ENCODE data around the gene TBX6. TPM values are rescaled to one million over a fixed set of nuclear protein-coding genes. Genes with fewer than 3 reads are reported as not detected.
"Not testable (repeated sequence)": the region's sequence is repeated elsewhere in the genome, so short reads cannot be mapped to it uniquely, and the experiment has no call there.

Gene TBX6
- total and polyA plus RNA-seq, 3 experiments from 2014 or later, result 0.71 to 0.83 TPM; not detected in 1

GRCh38 chr16:30117768-30118167, 26.0 kb upstream of the TBX6 start:
- CTCF ChIA-PET, result no interaction called here
- no peaks in the 10 kb centered on the region for H3K9me3 Mint-ChIP-seq
- no peaks in the 10 kb centered on the region for H3K27me3 ChIP-seq (ENCODE audit: insufficient read depth, low read length, poor library complexity, severe bottlenecking)
- no peaks in the 10 kb centered on the region for H3K27me3 Mint-ChIP-seq
- no peak overlapping the region for H3K4me3 Mint-ChIP-seq
- H3K36me3 ChIP-seq (ENCODE audit: insufficient read depth, low read length), result peaks cover 9% of the 10 kb centered on the region
- POLR2A ChIA-PET, result no interaction called here
- H3K27ac Mint-ChIP-seq, result peak overlapping the region in 1 of 8 donors; percentile 58
- peaks cover 31 to 51% (median 32%) of the 10 kb centered on the region in 3 donors for H3K4me1 Mint-ChIP-seq
- no peaks in the 10 kb centered on the region for H3K9me3 ChIP-seq (ENCODE audit: low read length)
- H3K27ac ChIP-seq (ENCODE audit: low read depth, low read length), result no peak overlapping the region
- no peak overlapping the region for H3K4me3 ChIP-seq (ENCODE audit: low read length)
- peaks cover 0 to 48% (median 4%) of the 10 kb centered on the region in 3 donors for H3K36me3 Mint-ChIP-seq
- DNase-seq, result no peak
- peaks cover 26% of the 10 kb centered on the region for H3K4me1 ChIP-seq (ENCODE audit: insufficient read depth, low read length)

GRCh38 chr16:30116291-30117207, 24.8 kb upstream of the TBX6 start:
- Mint-ChIP-seq H3K4me3 (peak overlapping the region in 1 of 7 donors; percentile 13), H3K36me3 (peaks cover 0 to 51% (median 4%) of the 10 kb centered on the region in 3 donors), H3K9me3 (no peaks in the 10 kb centered on the region), H3K27me3 (no peaks in the 10 kb centered on the region), H3K4me1 (peaks cover 22 to 43% (median 26%) of the 10 kb centered on the region in 3 donors), H3K27ac (peak overlapping the region in 1 of 8 donors; percentile 94)
- CTCF ChIA-PET, result interaction anchor here (1.6 kb wide), 1 partner anchor 24 kb away, joined by 4 read pairs; the partner anchor contains the start of gene TBX6
- Histone ChIP-seq H3K9me3 (ENCODE audit: low read length) (no peaks in the 10 kb centered on the region), H3K36me3 (ENCODE audit: insufficient read depth, low read length) (peaks cover 9% of the 10 kb centered on the region), H3K27ac (ENCODE audit: low read depth, low read length) (no peak overlapping the region), H3K4me3 (ENCODE audit: low read length) (no peak overlapping the region), H3K4me1 (ENCODE audit: insufficient read depth, low read length) (peaks cover 19% of the 10 kb centered on the region), H3K27me3 (ENCODE audit: insufficient read depth, low read length, poor library complexity, severe bottlenecking) (no peaks in the 10 kb centered on the region)
- DNase-seq, result no peak
- POLR2A ChIA-PET, result interaction anchor here (0.6 to 1.0 kb wide), 2 partner anchors 20 to 43 kb away, joined by 3 read pairs; no protein-coding TSS in a partner anchor

- H3K27ac ChIP-seq (ENCODE audit: low read depth, low read length), result no peak overlapping the region
Measured at GRCh38 chr16:30115238-30115637, 23.5 kb upstream of the TBX6 start.

GRCh38 chr16:30114833-30115232, 23.1 kb upstream of the TBX6 start:
- H3K27me3 ChIP-seq (ENCODE audit: insufficient read depth, low read length, poor library complexity, severe bottlenecking); H3K27me3 Mint-ChIP-seq; H3K36me3 ChIP-seq (ENCODE audit: insufficient read depth, low read length); H3K9me3 ChIP-seq (ENCODE audit: low read length); H3K4me3 ChIP-seq (ENCODE audit: low read length); DNase-seq; H3K9me3 Mint-ChIP-seq; H3K27ac ChIP-seq (ENCODE audit: low read depth, low read length): not testable (repeated sequence)
- H3K4me1 Mint-ChIP-seq, result peaks cover 12 to 28% (median 14%) of the 10 kb centered on the region in 3 donors
- POLR2A ChIA-PET, result interaction anchor here (0.7 to 1.2 kb wide), 3 partner anchors 11 to 280 kb away, joined by 3 to 5 read pairs (median 4); partner anchors contain the start of gene YPEL3
- CTCF ChIA-PET, result interaction anchor here (0.7 to 2.0 kb wide), 3 partner anchors 9 to 40 kb away, joined by 3 to 4 read pairs (median 3); no protein-coding TSS in a partner anchor
- peaks cover 4 to 60% (median 7%) of the 10 kb centered on the region in 3 donors for H3K36me3 Mint-ChIP-seq
- H3K27ac Mint-ChIP-seq, result peak overlapping the region in 7 of 8 donors; percentile 54 to 94 (median 84)
- peak overlapping the region in 3 of 7 donors; percentile 45 to 76 (median 49) for H3K4me3 Mint-ChIP-seq
- H3K4me1 ChIP-seq (ENCODE audit: insufficient read depth, low read length), result peaks cover 19% of the 10 kb centered on the region

More at GRCh38 chr16:30115238-30115637, 23.5 kb upstream of the TBX6 start:
- Histone ChIP-seq H3K36me3 (ENCODE audit: insufficient read depth, low read length) (peaks cover 9% of the 10 kb centered on the region), H3K9me3 (ENCODE audit: low read length) (no peaks in the 10 kb centered on the region), H3K4me1 (ENCODE audit: insufficient read depth, low read length) (peaks cover 19% of the 10 kb centered on the region), H3K27me3 (ENCODE audit: insufficient read depth, low read length, poor library complexity, severe bottlenecking) (no peaks in the 10 kb centered on the region), H3K4me3 (ENCODE audit: low read length) (no peak overlapping the region)
- Mint-ChIP-seq H3K9me3 (no peaks in the 10 kb centered on the region), H3K36me3 (peaks cover 4 to 59% (median 7%) of the 10 kb centered on the region in 3 donors), H3K27me3 (no peaks in the 10 kb centered on the region), H3K4me1 (peaks cover 15 to 32% (median 18%) of the 10 kb centered on the region in 3 donors), H3K27ac (peak overlapping the region in 7 of 8 donors; percentile 54 to 94 (median 84)), H3K4me3 (peak overlapping the region in 3 of 7 donors; percentile 45 to 76 (median 49))
- DNase-seq, result peak in 1 of 5 donors; percentile 18
- ChIA-PET CTCF (interaction anchor here (0.7 to 1.2 kb wide), 2 partner anchors 22 to 40 kb away, joined by 3 read pairs; no protein-coding TSS in a partner anchor), POLR2A (interaction anchor here (0.6 to 1.2 kb wide), 4 partner anchors 10 to 280 kb away, joined by 3 to 5 read pairs (median 4); partner anchors contain the start of gene YPEL3)

GRCh38 chr16:30114411-30114810, 22.7 kb upstream of the TBX6 start:
- Mint-ChIP-seq H3K4me3 (no peak overlapping the region), H3K27me3 (no peaks in the 10 kb centered on the region), H3K4me1 (peaks cover 12 to 25% (median 12%) of the 10 kb centered on the region in 3 donors), H3K36me3 (peaks cover 4 to 60% (median 6%) of the 10 kb centered on the region in 3 donors), H3K9me3 (no peaks in the 10 kb centered on the region), H3K27ac (peak overlapping the region in 5 of 8 donors; percentile 24 to 94 (median 86))
- H3K27ac ChIP-seq (ENCODE audit: low read depth, low read length), result no peak overlapping the region
- peaks cover 19% of the 10 kb centered on the region for H3K4me1 ChIP-seq (ENCODE audit: insufficient read depth, low read length)
- H3K36me3 ChIP-seq (ENCODE audit: insufficient read depth, low read length), result peaks cover 4% of the 10 kb centered on the region
- H3K4me3 ChIP-seq (ENCODE audit: low read length), result no peak overlapping the region
- H3K27me3 ChIP-seq (ENCODE audit: insufficient read depth, low read length, poor library complexity, severe bottlenecking), result no peaks in the 10 kb centered on the region
- ChIA-PET POLR2A (no interaction called here), CTCF (interaction anchor here (1.2 to 2.4 kb wide), 3 partner anchors 9 to 295 kb away, joined by 3 to 5 read pairs (median 4); no protein-coding TSS in a partner anchor)
- no peaks in the 10 kb centered on the region for H3K9me3 ChIP-seq (ENCODE audit: low read length)
- no peak for DNase-seq

- H3K9me3 ChIP-seq (ENCODE audit: low read length), result no peaks in the 10 kb centered on the region
- peaks cover 3 to 56% (median 4%) of the 10 kb centered on the region in 3 donors for H3K36me3 Mint-ChIP-seq
- H3K4me1 Mint-ChIP-seq, result peaks cover 12 to 21% (median 12%) of the 10 kb centered on the region in 3 donors
- H3K27ac ChIP-seq (ENCODE audit: low read depth, low read length), result no peak overlapping the region
- H3K4me3 Mint-ChIP-seq, result no peak overlapping the region
- H3K27me3 ChIP-seq (ENCODE audit: insufficient read depth, low read length, poor library complexity, severe bottlenecking), result no peaks in the 10 kb centered on the region
- peaks cover 19% of the 10 kb centered on the region for H3K4me1 ChIP-seq (ENCODE audit: insufficient read depth, low read length)
- no peaks in the 10 kb centered on the region for H3K36me3 ChIP-seq (ENCODE audit: insufficient read depth, low read length)
- peak overlapping the region in 2 of 8 donors; percentile 74 to 75 for H3K27ac Mint-ChIP-seq
- no peak for DNase-seq
- CTCF ChIA-PET, result interaction anchor here (0.9 to 4.6 kb wide), 5 partner anchors 10 to 296 kb away, joined by 3 to 22 read pairs (median 5); partner anchors contain the start of gene TBX6
- POLR2A ChIA-PET, result no interaction called here
- no peaks in the 10 kb centered on the region for H3K27me3 Mint-ChIP-seq
- H3K4me3 ChIP-seq (ENCODE audit: low read length), result no peak overlapping the region
- no peaks in the 10 kb centered on the region for H3K9me3 Mint-ChIP-seq
Measured at GRCh38 chr16:30113711-30114333, 22.1 kb upstream of the TBX6 start.

- Histone ChIP-seq H3K4me1 (ENCODE audit: insufficient read depth, low read length) (peaks cover 19% of the 10 kb centered on the region), H3K4me3 (ENCODE audit: low read length) (no peak within 1 kb of the TSS), H3K36me3 (ENCODE audit: insufficient read depth, low read length) (no peaks in the 10 kb centered on the region), H3K27ac (ENCODE audit: low read depth, low read length) (no peak within 1 kb of the TSS), H3K27me3 (ENCODE audit: insufficient read depth, low read length, poor library complexity, severe bottlenecking) (no peaks in the 10 kb centered on the region), H3K9me3 (ENCODE audit: low read length) (no peaks in the 10 kb centered on the region)
- H3K27ac Mint-ChIP-seq, result peak within 1 kb of the TSS in 3 of 8 donors; percentile 54 to 75 (median 74)
- ChIA-PET CTCF (interaction anchor here (0.9 to 4.6 kb wide), 7 partner anchors 11 to 296 kb away, joined by 3 to 22 read pairs (median 4); partner anchors contain the start of genes CORO1A and TBX6), POLR2A (interaction anchor here (0.6 kb wide), 1 partner anchor 14 kb away, joined by 4 read pairs; no protein-coding TSS in a partner anchor)
- peaks cover 3 to 55% (median 4%) of the 10 kb centered on the region in 3 donors for H3K36me3 Mint-ChIP-seq
- H3K27me3 Mint-ChIP-seq, result no peaks in the 10 kb centered on the region
- H3K9me3 Mint-ChIP-seq, result no peaks in the 10 kb centered on the region
- H3K4me1 Mint-ChIP-seq, result peaks cover 12 to 21% (median 12%) of the 10 kb centered on the region in 3 donors
- no peak within 1 kb of the TSS for H3K4me3 Mint-ChIP-seq
- no peak for DNase-seq
Measured at GRCh38 chr16:30113031-30113710, 21.4 kb upstream of the TBX6 start, which contains the start of gene GDPD3. Gene GDPD3 (minus strand): TSS chr16:30113537. CDS start chr16:30113478, 59 bp downstream.
